ENCODE measurements around the gene ADH5.
"Not testable (repeated sequence)": the region's sequence is repeated elsewhere in the genome, so short reads cannot be mapped to it uniquely, and the experiment has no call there.

Gene ADH5

GRCh38 chr4:99029018-99029735, 59.4 kb downstream of the ADH5 start:
- no peak for DNase-seq (ENCODE audit: low spot score)

GRCh38 chr4:99028187-99028586, 60.4 kb downstream of the ADH5 start:
- DNase-seq (ENCODE audit: low spot score), result no peak

- DNase-seq (ENCODE audit: low spot score), result no peak
Measured at GRCh38 chr4:99027304-99027703, 61.3 kb downstream of the ADH5 start.

GRCh38 chr4:99025506-99025905, 63.1 kb downstream of the ADH5 start:
- DNase-seq (ENCODE audit: low spot score), result no peak

- DNase-seq (ENCODE audit: low spot score), result no peak
Measured at GRCh38 chr4:99024481-99025275, 63.9 kb downstream of the ADH5 start.

GRCh38 chr4:99023800-99024251, 64.8 kb downstream of the ADH5 start:
- not testable (repeated sequence) for DNase-seq (ENCODE audit: low spot score)

GRCh38 chr4:99022566-99022965, 66.0 kb downstream of the ADH5 start:
- DNase-seq (ENCODE audit: low spot score), result no peak

GRCh38 chr4:99021386-99021785, 67.2 kb downstream of the ADH5 start:
- DNase-seq (ENCODE audit: low spot score), result no peak
